ENCODE measurements around the gene TMEM132C. TPM values are rescaled to one million over a fixed set of nuclear protein-coding genes. Genes with fewer than 3 reads are reported as not detected.

Gene TMEM132C
- total RNA-seq, 1 experiment from 2014 or later, result not detected

- Mint-ChIP-seq H3K27me3 (ENCODE audit: low read depth) (peaks cover 12% of the 10 kb centered on the region), H3K9me3 (peaks cover 69% of the 10 kb centered on the region), H3K4me3 (no peak overlapping the region), H3K4me1 (no peaks in the 10 kb centered on the region), H3K36me3 (peaks cover 70% of the 10 kb centered on the region), H3K27ac (no peak overlapping the region)
- ATAC-seq (no peak), DNase-seq (ENCODE audit: low spot score) (no peak)
- TF ChIP-seq PREB (CRISPR knock-in tag; IDR thresholded peaks at IDR 0.05; ENCODE audit: borderline replicate concordance), result no peak
- TF ChIP-seq NFYB (CRISPR knock-in tag; conservative IDR thresholded peaks at IDR 0.05; ENCODE audit: low read depth), result no peak
- POLR2A ChIA-PET, result no interaction called here
- CTCF ChIA-PET, result no interaction called here
Observed at GRCh38 chr12:128542844-128543243, 275.9 kb downstream of the TMEM132C start.

GRCh38 chr12:128543460-128543859, 276.5 kb downstream of the TMEM132C start:
- no peak overlapping the region for H3K4me3 Mint-ChIP-seq
- ChIA-PET CTCF (no interaction called here), POLR2A (no interaction called here)
- no peak for DNase-seq (ENCODE audit: low spot score)
- H3K27me3 Mint-ChIP-seq (ENCODE audit: low read depth), result peaks cover 12% of the 10 kb centered on the region
- H3K36me3 Mint-ChIP-seq, result peaks cover 75% of the 10 kb centered on the region
- no peaks in the 10 kb centered on the region for H3K4me1 Mint-ChIP-seq
- H3K27ac Mint-ChIP-seq, result no peak overlapping the region
- no peak for ATAC-seq
- no peak for TF ChIP-seq GTF2I (CRISPR knock-in tag; conservative IDR thresholded peaks at IDR 0.05)
- no peak for TF ChIP-seq IRF2 (CRISPR knock-in tag; IDR thresholded peaks at IDR 0.05; ENCODE audit: borderline replicate concordance, low read depth)
- no peak for TF ChIP-seq MYBL2 (CRISPR knock-in tag; IDR thresholded peaks at IDR 0.05)
- no peak for TF ChIP-seq ATF1 (CRISPR knock-in tag; IDR thresholded peaks at IDR 0.05)
- no peak for TF ChIP-seq GABPB1 (CRISPR knock-in tag; IDR thresholded peaks at IDR 0.05)
- TF ChIP-seq ZNF425 (CRISPR knock-in tag; conservative IDR thresholded peaks at IDR 0.05), result no peak
- no peak for TF ChIP-seq MAX (CRISPR knock-in tag; IDR thresholded peaks at IDR 0.05)
- no peak for TF ChIP-seq AR (CRISPR knock-in tag; IDR thresholded peaks at IDR 0.05)
- no peak for TF ChIP-seq PREB (CRISPR knock-in tag; IDR thresholded peaks at IDR 0.05; ENCODE audit: borderline replicate concordance)
- no peak for TF ChIP-seq OVOL2 (CRISPR knock-in tag; IDR thresholded peaks at IDR 0.05; ENCODE audit: borderline replicate concordance)
- TF ChIP-seq SOX15 (CRISPR knock-in tag; IDR thresholded peaks at IDR 0.05), result no peak
- H3K9me3 Mint-ChIP-seq, result peaks cover 72% of the 10 kb centered on the region

GRCh38 chr12:128543971-128544370, 277.0 kb downstream of the TMEM132C start:
- CTCF ChIA-PET, result no interaction called here
- POLR2A ChIA-PET, result no interaction called here
- Mint-ChIP-seq H3K27ac (no peak overlapping the region), H3K36me3 (peaks cover 75% of the 10 kb centered on the region), H3K9me3 (peaks cover 72% of the 10 kb centered on the region), H3K4me1 (no peaks in the 10 kb centered on the region), H3K4me3 (no peak overlapping the region), H3K27me3 (ENCODE audit: low read depth) (peaks cover 12% of the 10 kb centered on the region)
- DNase-seq (ENCODE audit: low spot score) (no peak), ATAC-seq (no peak)
- TF ChIP-seq MXD4 (CRISPR knock-in tag; IDR thresholded peaks at IDR 0.05; ENCODE audit: borderline replicate concordance) (no peak), ZNF425 (CRISPR knock-in tag; conservative IDR thresholded peaks at IDR 0.05) (no peak), ZNF263 (CRISPR knock-in tag; IDR thresholded peaks at IDR 0.05; ENCODE audit: low read depth) (no peak), NFE2L1 (CRISPR knock-in tag; IDR thresholded peaks at IDR 0.05) (no peak), ATF6 (CRISPR knock-in tag; IDR thresholded peaks at IDR 0.05) (no peak), ATF3 (CRISPR knock-in tag; conservative IDR thresholded peaks at IDR 0.05) (no peak), GTF2I (CRISPR knock-in tag; conservative IDR thresholded peaks at IDR 0.05) (no peak), TP53 (CRISPR knock-in tag; IDR thresholded peaks at IDR 0.05) (no peak)

Measured in WTC11 (cell line).